Ishikawa (cell line): ENCODE measurements around the gene ALDH3A2.
A peak's percentile ranks its signal among the peaks of the same experiment; 100 is the strongest.

Experiments used
- CEBPB ChIP-seq: IDR thresholded peaks from 2 replicates; pipeline ENCODE4 v1.6.1; 2012
- CREB1 ChIP-seq: IDR thresholded peaks from 2 replicates; pipeline ENCODE4 v1.6.1; 2012; ENCODE audit warnings: low read depth
- EGR1 ChIP-seq: IDR thresholded peaks from 2 replicates; pipeline ENCODE4 v1.6.1; 2012
- EP300 ChIP-seq: IDR thresholded peaks from 2 replicates; pipeline ENCODE4 v1.6.1; 2012; ENCODE audit warnings: borderline replicate concordance
- FOXM1 ChIP-seq: IDR thresholded peaks from 2 replicates; pipeline ENCODE4 v1.6.1; 2012; ENCODE audit warnings: low read depth, borderline replicate concordance
- NFIC ChIP-seq: IDR thresholded peaks from 2 replicates; pipeline ENCODE4 v1.6.1; 2012
- RAD21 ChIP-seq: IDR thresholded peaks from 2 replicates; pipeline ENCODE4 v1.6.1; 2012; ENCODE audit warnings: low read depth
- TAF1 ChIP-seq: IDR thresholded peaks from 2 replicates; pipeline ENCODE4 v1.6.1; 2012; ENCODE audit warnings: low read depth, mild to moderate bottlenecking
- TCF12 ChIP-seq: IDR thresholded peaks from 2 replicates; pipeline ENCODE4 v1.6.1; 2012; ENCODE audit warnings: low read depth
- TEAD4 ChIP-seq: IDR thresholded peaks from 2 replicates; pipeline ENCODE4 v1.6.1; 2012
- YY1 ChIP-seq: IDR thresholded peaks from 2 replicates; pipeline ENCODE4 v1.6.1; 2012; ENCODE audit warnings: low read depth
- ZBTB7A ChIP-seq: IDR thresholded peaks from 2 replicates; pipeline ENCODE4 v1.6.1; 2012; ENCODE audit warnings: low read depth
- TF ChIP-seq, protein P1 (sequence below): IDR thresholded peaks from 2 replicates; pipeline ENCODE4 v1.6.1; 2012
- TF ChIP-seq, protein P2 (sequence below): IDR thresholded peaks from 2 replicates; pipeline ENCODE4 v1.6.1; 2012
- TF ChIP-seq, protein P3 (sequence below): IDR thresholded peaks from 2 replicates; pipeline ENCODE4 v1.6.1; 2012; ENCODE audit warnings: low read depth, mild to moderate bottlenecking

Gene ALDH3A2

DNA sequence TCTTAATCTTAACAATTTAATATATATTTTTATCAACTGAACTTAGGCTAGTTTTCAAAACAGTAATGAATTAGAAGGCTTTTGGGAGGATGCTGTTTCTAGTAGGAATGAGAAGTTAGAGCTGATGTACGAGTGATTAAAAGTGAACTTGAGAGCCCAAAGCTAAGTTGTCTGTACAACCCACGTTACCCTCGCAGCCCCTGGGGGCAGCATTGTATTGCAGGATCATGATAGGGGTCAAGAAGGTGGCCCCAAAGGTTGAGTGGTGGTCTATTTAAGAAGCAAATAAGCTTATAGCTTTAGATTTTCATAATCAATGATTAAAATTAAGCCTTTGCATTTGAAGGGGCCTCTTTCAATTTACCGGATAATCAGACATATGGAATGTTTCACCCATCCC lies 33.7 kb upstream of the ALDH3A2 start:
- TF ChIP-seq, protein P1, sequence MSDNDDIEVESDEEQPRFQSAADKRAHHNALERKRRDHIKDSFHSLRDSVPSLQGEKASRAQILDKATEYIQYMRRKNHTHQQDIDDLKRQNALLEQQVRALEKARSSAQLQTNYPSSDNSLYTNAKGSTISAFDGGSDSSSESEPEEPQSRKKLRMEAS = no peak
- no peak for TF ChIP-seq CEBPB
- TF ChIP-seq RAD21 = peak; percentile 17; the same call in 1 of the 2 replicates

DNA sequence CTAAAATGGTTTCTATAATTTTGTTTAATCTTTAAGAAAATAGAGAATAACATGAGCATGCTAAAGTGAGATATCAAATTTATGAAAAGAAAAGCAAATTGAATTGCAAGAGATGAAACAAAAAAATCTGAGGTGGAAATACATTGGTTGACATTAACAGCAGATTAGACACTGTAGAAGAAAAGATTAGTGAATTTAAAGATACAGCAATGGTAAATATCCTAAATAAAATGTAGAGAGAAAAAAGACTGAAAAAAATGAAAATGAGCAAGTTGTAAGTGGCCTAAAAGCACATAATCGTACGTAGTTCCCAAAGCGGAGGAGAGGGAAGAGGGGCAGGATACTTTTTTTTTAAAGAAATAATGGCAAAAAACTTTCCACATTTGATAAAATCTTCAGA lies 30.5 kb upstream of the ALDH3A2 start:
- no peak for TF ChIP-seq EP300
- TF ChIP-seq ZBTB7A = no peak
- TF ChIP-seq EGR1 = no peak
- no peak for TF ChIP-seq YY1
- TF ChIP-seq TAF1 = no peak
- TF ChIP-seq CEBPB = no peak
- no peak for TF ChIP-seq TCF12
- TF ChIP-seq CREB1 = no peak
- TF ChIP-seq RAD21 = no peak
- TF ChIP-seq TEAD4 = no peak
- TF ChIP-seq, protein P2, sequence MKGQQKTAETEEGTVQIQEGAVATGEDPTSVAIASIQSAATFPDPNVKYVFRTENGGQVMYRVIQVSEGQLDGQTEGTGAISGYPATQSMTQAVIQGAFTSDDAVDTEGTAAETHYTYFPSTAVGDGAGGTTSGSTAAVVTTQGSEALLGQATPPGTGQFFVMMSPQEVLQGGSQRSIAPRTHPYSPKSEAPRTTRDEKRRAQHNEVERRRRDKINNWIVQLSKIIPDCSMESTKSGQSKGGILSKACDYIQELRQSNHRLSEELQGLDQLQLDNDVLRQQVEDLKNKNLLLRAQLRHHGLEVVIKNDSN = no peak
- TF ChIP-seq, protein P3, sequence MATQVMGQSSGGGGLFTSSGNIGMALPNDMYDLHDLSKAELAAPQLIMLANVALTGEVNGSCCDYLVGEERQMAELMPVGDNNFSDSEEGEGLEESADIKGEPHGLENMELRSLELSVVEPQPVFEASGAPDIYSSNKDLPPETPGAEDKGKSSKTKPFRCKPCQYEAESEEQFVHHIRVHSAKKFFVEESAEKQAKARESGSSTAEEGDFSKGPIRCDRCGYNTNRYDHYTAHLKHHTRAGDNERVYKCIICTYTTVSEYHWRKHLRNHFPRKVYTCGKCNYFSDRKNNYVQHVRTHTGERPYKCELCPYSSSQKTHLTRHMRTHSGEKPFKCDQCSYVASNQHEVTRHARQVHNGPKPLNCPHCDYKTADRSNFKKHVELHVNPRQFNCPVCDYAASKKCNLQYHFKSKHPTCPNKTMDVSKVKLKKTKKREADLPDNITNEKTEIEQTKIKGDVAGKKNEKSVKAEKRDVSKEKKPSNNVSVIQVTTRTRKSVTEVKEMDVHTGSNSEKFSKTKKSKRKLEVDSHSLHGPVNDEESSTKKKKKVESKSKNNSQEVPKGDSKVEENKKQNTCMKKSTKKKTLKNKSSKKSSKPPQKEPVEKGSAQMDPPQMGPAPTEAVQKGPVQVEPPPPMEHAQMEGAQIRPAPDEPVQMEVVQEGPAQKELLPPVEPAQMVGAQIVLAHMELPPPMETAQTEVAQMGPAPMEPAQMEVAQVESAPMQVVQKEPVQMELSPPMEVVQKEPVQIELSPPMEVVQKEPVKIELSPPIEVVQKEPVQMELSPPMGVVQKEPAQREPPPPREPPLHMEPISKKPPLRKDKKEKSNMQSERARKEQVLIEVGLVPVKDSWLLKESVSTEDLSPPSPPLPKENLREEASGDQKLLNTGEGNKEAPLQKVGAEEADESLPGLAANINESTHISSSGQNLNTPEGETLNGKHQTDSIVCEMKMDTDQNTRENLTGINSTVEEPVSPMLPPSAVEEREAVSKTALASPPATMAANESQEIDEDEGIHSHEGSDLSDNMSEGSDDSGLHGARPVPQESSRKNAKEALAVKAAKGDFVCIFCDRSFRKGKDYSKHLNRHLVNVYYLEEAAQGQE = no peak
- TF ChIP-seq NFIC = no peak
- TF ChIP-seq, protein P1 = no peak
- no peak for TF ChIP-seq FOXM1

DNA sequence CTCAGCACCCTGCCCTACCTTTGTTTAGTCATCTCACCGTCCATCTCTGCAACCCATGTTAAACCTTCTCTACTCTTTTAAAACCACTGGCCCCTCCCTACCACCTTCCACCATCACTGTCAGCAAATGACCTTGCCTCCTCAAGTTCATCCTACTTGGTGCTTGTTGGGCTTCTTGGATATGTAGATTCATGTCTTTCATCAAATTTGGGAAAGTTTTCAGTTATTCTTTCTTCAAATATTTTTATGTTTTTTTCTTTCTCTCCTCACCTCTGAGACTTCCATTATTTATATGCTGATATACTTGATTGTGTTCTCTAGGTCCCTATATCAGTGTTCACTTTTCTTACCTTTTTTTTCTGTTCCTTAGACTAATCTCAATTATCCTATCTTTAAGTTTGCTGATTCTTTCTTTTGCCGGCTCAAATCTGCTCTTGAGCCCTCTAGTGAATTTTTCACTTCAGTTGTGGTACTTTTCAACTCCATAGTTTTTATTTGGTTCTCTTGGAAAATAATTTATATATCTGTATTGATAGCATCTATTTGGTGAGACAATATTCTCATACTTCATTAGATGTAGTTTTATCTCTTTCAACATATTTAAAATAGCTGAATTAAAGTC lies 28.7 kb upstream of the ALDH3A2 start:
- TF ChIP-seq FOXM1 (no peak), NFIC (no peak), CREB1 (no peak), TCF12 (no peak), CEBPB (no peak), TEAD4 (no peak)
- TF ChIP-seq, protein P3 = no peak
- TF ChIP-seq, protein P1 = no peak
- TF ChIP-seq, protein P2 = no peak

DNA sequence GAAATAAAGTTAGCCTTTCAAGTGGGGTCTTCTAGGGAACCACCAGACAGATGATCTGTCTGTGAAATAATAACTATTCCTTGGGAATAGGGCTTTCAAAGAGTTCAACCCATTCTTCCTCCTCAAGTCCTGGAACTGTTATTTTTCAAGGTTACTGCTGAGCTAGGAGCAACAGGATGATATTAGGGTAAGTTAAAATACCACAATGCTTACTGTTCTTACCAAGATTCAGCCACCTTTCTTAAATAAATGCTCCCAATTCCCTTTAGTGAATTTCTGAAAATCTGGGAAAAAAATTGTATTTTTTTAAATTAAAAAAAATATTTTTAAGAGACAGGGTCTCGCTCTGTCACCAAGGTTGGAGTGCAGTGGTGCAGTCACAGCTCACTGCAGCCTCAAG lies 26.9 kb upstream of the ALDH3A2 start:
- TF ChIP-seq NFIC (no peak), CREB1 (no peak), EP300 (no peak), ZBTB7A (no peak)
- TF ChIP-seq, protein P1 = no peak
- TF ChIP-seq, protein P2 = no peak

DNA sequence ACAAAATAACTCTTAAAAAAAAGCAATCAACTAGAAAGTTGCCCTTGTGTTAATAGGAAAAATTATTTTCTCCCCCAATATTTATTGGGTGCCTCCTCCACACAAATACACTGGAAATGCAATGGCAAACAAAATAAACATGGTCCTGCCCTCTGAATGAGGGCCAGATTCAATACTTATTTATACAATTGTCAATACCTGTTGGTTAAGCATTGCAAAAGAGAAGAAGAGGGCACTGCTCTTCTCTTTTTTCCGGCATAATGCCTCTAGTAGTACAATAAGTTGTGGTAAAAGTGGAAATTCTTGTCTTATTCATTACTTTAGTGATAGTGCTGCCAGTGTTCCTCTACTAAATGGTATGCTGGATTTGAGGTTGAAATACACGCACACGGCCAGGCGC lies 22.5 kb upstream of the ALDH3A2 start:
- TF ChIP-seq CEBPB (no peak), FOXM1 (no peak), TAF1 (no peak), TCF12 (no peak), EP300 (no peak), TEAD4 (no peak), RAD21 (no peak), ZBTB7A (no peak), CREB1 (no peak), EGR1 (no peak), YY1 (no peak), NFIC (no peak)
- TF ChIP-seq, protein P2 = no peak
- TF ChIP-seq, protein P1 = no peak
- TF ChIP-seq, protein P3 = no peak
